HL-60 (cell line): ENCODE data around the gene FAM110A.

ENCODE experiments used
- POLR2AphosphoS5 ChIP-seq: IDR thresholded peaks from 2 replicates; pipeline ENCODE4 v1.6.1; 2012; ENCODE audit warnings: low read depth
- SPI1 ChIP-seq: IDR thresholded peaks from 2 replicates; pipeline ENCODE4 v1.6.1; 2012; ENCODE audit warnings: low read depth, mild to moderate bottlenecking, borderline replicate concordance
- TF ChIP-seq, protein P1 (sequence below): IDR thresholded peaks from one replicate; pipeline ENCODE4 v1.5.1; 2011; ENCODE audit warnings: low read length, control low read depth, inconsistent platforms; ENCODE audit not compliant: insufficient read depth
- TF ChIP-seq, protein P2 (sequence below): IDR thresholded peaks from 2 replicates; pipeline ENCODE4 v1.6.1; 2012; ENCODE audit warnings: low read depth; ENCODE audit not compliant: insufficient replicate concordance

DNA sequence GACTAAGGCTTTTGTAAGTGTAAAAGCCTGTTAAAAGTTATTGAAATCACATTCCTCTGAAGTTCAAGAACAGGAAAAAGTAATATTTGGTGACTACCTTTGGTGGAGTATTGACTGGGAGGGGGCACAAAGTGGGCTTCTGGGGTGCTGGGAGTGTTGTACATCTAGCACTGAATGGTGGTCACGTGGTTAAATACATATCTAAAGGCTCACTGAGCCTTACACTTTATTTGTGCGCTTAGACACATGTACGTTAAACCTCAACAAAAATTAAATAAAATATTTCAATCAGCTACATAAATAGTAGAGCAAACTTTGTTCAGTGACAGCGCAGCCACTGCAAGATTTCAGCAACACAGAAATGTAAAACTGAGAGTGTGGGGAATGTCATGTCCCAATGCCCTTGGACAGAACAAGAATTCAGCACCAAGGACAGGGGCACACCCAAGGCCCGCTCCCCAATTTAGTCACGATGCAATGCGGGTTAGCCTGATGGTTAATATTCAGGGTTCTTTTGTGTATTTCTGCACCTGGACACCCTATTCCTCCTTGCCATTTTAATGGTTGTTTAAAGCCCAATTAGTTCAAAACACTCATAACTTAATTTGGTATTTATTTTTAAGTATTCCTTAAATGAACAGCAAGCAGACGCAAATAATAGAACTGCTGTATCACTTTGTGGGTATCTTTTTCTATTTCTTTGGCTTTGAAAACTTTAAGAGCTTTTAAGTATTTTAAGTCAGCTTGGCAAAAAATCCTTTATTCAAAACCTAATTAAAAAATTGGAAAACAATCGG is 45.2 kb downstream of the FAM110A start:
- TF ChIP-seq, protein P1, sequence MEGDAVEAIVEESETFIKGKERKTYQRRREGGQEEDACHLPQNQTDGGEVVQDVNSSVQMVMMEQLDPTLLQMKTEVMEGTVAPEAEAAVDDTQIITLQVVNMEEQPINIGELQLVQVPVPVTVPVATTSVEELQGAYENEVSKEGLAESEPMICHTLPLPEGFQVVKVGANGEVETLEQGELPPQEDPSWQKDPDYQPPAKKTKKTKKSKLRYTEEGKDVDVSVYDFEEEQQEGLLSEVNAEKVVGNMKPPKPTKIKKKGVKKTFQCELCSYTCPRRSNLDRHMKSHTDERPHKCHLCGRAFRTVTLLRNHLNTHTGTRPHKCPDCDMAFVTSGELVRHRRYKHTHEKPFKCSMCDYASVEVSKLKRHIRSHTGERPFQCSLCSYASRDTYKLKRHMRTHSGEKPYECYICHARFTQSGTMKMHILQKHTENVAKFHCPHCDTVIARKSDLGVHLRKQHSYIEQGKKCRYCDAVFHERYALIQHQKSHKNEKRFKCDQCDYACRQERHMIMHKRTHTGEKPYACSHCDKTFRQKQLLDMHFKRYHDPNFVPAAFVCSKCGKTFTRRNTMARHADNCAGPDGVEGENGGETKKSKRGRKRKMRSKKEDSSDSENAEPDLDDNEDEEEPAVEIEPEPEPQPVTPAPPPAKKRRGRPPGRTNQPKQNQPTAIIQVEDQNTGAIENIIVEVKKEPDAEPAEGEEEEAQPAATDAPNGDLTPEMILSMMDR = no peak
- no peak for TF ChIP-seq SPI1
- no peak for TF ChIP-seq POLR2AphosphoS5
- TF ChIP-seq, protein P2, sequence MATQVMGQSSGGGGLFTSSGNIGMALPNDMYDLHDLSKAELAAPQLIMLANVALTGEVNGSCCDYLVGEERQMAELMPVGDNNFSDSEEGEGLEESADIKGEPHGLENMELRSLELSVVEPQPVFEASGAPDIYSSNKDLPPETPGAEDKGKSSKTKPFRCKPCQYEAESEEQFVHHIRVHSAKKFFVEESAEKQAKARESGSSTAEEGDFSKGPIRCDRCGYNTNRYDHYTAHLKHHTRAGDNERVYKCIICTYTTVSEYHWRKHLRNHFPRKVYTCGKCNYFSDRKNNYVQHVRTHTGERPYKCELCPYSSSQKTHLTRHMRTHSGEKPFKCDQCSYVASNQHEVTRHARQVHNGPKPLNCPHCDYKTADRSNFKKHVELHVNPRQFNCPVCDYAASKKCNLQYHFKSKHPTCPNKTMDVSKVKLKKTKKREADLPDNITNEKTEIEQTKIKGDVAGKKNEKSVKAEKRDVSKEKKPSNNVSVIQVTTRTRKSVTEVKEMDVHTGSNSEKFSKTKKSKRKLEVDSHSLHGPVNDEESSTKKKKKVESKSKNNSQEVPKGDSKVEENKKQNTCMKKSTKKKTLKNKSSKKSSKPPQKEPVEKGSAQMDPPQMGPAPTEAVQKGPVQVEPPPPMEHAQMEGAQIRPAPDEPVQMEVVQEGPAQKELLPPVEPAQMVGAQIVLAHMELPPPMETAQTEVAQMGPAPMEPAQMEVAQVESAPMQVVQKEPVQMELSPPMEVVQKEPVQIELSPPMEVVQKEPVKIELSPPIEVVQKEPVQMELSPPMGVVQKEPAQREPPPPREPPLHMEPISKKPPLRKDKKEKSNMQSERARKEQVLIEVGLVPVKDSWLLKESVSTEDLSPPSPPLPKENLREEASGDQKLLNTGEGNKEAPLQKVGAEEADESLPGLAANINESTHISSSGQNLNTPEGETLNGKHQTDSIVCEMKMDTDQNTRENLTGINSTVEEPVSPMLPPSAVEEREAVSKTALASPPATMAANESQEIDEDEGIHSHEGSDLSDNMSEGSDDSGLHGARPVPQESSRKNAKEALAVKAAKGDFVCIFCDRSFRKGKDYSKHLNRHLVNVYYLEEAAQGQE = peak; percentile 99
